Liver (tissue), 3 donors: ENCODE data around the gene PRAMEF27.
"Not testable (repeated sequence)": the region's sequence is repeated elsewhere in the genome, so short reads cannot be mapped to it uniquely, and the experiment has no call there.

Experiments
- ATF3 ChIP-seq: IDR thresholded peaks from 2 replicates; pipeline ENCODE4 v1.6.1; 2016; ENCODE audit warnings: antibody characterized with exemption
- CTCF ChIP-seq: fragments of 150-350 bp; IDR thresholded peaks from 2 replicates; pipeline ENCODE4 v1.5.1; 2017; ENCODE audit warnings: improper control_type of control experiment, low read depth, low read length; ENCODE audit not compliant: missing input control
- GABPA ChIP-seq, 2 donors: IDR thresholded peaks in 1 of 2; conservative IDR thresholded peaks in 1 of 2; 2 replicates each; pipeline ENCODE4 v1.6.1; 2016; ENCODE audit warnings: antibody characterized with exemption in 2 of 2, mild to moderate bottlenecking in 1 of 2, moderate library complexity in 1 of 2
- HNF4A ChIP-seq, 2 donors: conservative IDR thresholded peaks; 2 replicates each; pipeline ENCODE4 v1.6.1; 2016; ENCODE audit warnings: antibody characterized with exemption in 2 of 2, mild to moderate bottlenecking in 2 of 2
- JUND ChIP-seq, 2 donors: IDR thresholded peaks; 2 replicates each; pipeline ENCODE4 v1.6.1; 2016; ENCODE audit warnings: antibody characterized with exemption in 2 of 2
- MAX ChIP-seq: IDR thresholded peaks from 2 replicates; pipeline ENCODE4 v1.6.1; 2016; ENCODE audit warnings: antibody characterized with exemption
- RAD21 ChIP-seq, 2 donors: IDR thresholded peaks; 2 replicates each; pipeline ENCODE4 v1.6.1; 2016; ENCODE audit warnings: antibody characterized with exemption in 2 of 2, mild to moderate bottlenecking in 2 of 2
- REST ChIP-seq: IDR thresholded peaks from 2 replicates; pipeline ENCODE4 v1.6.1; 2016; ENCODE audit warnings: antibody characterized with exemption, mild to moderate bottlenecking
- SP1 ChIP-seq: IDR thresholded peaks from 2 replicates; pipeline ENCODE4 v1.6.1; 2018; ENCODE audit warnings: antibody characterized with exemption, mild to moderate bottlenecking
- TAF1 ChIP-seq: conservative IDR thresholded peaks from 2 replicates; pipeline ENCODE4 v1.6.1; 2016; ENCODE audit warnings: antibody characterized with exemption, mild to moderate bottlenecking
- YY1 ChIP-seq: IDR thresholded peaks from 2 replicates; pipeline ENCODE4 v1.6.1; 2016; ENCODE audit warnings: antibody characterized with exemption, mild to moderate bottlenecking
- donor health status: healthy.
- donor health status: healthy.

GRCh38 chr1:13056475-13056874 lies at the start of gene PRAMEF27:
- TF ChIP-seq CTCF; TAF1; YY1; ATF3; GABPA (IDR thresholded peaks at IDR 0.05 in 1 of 2, conservative IDR thresholded peaks at IDR 0.05 in 1 of 2); MAX; REST; HNF4A (conservative IDR thresholded peaks at IDR 0.05); JUND (IDR thresholded peaks at IDR 0.05); RAD21 (IDR thresholded peaks at IDR 0.05); SP1: not testable (repeated sequence)
